GM03348 (cell line): ENCODE measurements around the gene PDE8A.
"Not testable (repeated sequence)": the region's sequence is repeated elsewhere in the genome, so short reads cannot be mapped to it uniquely, and the experiment has no call there.

Source experiments
- DNase-seq: peaks from one replicate; pipeline ENCODE4 v3.0.0; 2012; ENCODE audit warnings: low spot score

PDE8A gene

DNA sequence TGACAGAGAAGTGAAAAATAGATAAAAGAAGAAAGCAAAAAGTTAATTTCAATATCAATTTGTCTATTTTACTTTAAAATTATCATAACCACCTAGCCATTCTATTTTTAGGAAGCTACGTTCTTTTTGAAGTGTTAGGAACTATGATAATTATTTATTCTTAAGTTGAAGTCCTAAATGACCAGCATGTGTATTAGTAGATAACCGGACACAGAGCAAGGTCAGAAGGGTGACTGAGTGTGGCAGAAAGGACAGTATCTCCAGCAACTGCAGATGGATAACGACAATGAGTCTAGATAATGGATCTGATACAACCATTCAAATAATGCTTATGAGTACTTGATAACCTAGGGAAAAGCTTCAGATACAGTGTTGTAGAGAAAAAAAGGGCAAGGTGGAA is 198.0 kb downstream of the PDE8A start:
- no peak for DNase-seq

DNA sequence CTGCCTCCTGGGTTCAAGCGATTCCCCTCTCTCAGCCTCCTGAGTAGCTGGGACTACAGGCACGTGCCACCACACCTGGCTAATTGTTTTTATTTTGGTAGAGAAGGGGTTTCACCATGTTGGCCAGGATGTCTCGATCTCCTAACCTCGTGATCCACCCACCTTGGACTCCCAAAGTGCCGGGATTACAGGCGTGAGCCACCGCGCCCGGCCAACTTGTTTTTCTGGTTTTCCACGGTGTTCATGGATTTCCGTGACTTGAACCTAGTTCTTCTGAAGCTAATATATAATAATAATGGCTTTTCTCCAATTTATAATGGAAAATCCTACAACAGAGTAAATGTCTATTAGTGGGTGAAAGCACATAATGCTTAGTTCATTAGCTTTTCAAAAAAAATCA is 203.7 kb downstream of the PDE8A start:
- DNase-seq: not testable (repeated sequence)

DNA sequence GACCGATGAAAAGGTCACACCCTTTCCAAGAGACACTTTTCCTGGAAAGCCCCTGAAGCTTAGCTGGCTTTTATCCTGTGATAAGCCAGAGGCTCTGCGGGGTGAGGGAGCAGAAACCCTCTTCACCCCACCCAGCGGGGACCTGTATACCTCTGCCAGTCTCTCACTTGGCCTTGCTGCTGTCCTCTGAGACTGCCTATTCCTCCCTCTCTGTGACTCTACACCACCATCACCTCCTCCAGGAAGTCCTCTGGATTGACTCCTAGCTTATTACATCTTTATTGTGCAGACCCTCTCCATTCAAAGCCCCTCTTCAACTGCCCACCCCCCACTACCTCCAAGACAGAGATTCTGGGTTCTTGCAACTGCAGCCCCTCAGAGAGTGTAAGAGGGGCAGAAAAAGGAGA is 206.5 kb downstream of the PDE8A start:
- not testable (repeated sequence) for DNase-seq
